Stimulated activated CD8-positive, alpha-beta memory T cell treated with anti-CD3 and anti-CD28 coated beads, Interleukin-12 subunit alpha, Interleukin-12 subunit beta, amount 100 ng/mL, for 4 hours (primary cell): Measurements from ENCODE around the gene CFHR1.

Experiments used
- DNase-seq: peaks from one replicate; pipeline ENCODE4 v3.0.0-alpha.2; 2020; ENCODE audit warnings: low read depth

The CFHR1 gene

DNA sequence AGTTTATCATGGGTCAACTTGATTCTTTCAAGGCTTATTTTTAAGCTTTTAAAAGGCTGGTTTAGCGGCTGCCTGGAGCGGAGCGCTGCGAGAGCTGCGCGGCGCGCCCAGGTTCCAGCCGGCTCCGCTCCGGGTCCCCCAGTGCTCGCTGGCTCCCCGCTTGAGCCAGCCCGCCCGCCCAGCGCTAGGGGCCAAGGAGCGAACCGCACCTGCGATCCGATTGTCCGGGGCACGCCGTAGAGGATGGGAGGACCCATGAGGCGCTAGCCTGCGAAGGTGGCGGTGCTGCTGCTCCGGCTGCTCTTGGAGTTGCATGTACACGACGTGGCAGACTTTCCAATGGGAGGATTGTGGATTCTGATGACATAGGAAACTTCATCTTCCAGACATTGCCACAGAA lies 58.4 kb downstream of the CFHR1 start:
- no peak for DNase-seq
